ENCODE data around the gene ULK4.

GRCh38 chr3:41989518-41989917 is 27.6 kb upstream of the ULK4 start:
- no peak for TF ChIP-seq POLR2A (IDR thresholded peaks at IDR 0.05)
- no peak for TF ChIP-seq CTCF (IDR thresholded peaks at IDR 0.05)

Data from lower leg skin (tissue), 3 donors.